ENCODE results near the gene CEP192. TPM values are rescaled to one million over a fixed set of nuclear protein-coding genes. Genes with fewer than 3 reads are reported as not detected.

Gene CEP192
- total RNA-seq, 1 donor from 2014 or later, result 13.9 TPM

DNA sequence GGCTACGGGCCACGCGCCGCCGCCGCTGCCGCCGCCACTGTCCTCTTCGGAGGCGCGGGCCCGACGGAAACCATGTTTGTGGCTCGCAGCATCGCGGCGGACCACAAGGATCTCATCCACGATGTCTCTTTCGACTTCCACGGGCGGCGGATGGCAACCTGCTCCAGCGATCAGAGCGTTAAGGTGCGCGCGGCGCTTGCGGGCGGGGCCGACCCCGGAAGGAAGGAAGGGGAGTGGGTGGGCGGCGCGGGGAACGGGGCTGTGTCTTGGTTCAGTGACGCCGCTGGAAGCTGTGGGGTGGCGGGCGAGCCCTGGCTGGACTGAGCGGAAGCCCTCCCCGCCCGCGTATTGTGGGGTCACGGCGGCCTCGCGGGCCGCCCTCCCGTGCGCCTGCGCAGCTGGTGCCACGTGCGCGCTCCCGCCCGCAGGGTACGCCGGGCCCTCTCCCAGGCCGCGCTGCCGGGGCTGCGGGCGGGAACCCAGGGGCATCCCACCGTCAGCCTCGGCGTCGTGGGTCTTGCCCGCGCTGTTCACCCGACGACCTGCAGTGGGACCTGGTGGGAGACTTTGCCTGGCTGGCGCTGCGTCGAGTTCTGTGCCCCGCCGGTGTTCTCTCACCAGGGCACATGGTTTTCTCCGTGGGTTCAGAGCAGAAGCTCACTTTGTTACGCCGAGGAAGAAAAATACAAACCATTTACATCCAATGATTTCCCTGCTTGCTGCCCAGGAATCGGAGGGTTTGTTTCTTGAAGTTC, 42.9 kb upstream of the CEP192 start:
- TF ChIP-seq EZH2 (IDR thresholded peaks at IDR 0.05; ENCODE audit: insufficient read depth, low read length), result no peak
- TF ChIP-seq, protein P1, sequence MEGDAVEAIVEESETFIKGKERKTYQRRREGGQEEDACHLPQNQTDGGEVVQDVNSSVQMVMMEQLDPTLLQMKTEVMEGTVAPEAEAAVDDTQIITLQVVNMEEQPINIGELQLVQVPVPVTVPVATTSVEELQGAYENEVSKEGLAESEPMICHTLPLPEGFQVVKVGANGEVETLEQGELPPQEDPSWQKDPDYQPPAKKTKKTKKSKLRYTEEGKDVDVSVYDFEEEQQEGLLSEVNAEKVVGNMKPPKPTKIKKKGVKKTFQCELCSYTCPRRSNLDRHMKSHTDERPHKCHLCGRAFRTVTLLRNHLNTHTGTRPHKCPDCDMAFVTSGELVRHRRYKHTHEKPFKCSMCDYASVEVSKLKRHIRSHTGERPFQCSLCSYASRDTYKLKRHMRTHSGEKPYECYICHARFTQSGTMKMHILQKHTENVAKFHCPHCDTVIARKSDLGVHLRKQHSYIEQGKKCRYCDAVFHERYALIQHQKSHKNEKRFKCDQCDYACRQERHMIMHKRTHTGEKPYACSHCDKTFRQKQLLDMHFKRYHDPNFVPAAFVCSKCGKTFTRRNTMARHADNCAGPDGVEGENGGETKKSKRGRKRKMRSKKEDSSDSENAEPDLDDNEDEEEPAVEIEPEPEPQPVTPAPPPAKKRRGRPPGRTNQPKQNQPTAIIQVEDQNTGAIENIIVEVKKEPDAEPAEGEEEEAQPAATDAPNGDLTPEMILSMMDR (IDR thresholded peaks at IDR 0.05; ENCODE audit: insufficient read depth, low read depth, low read length), result no peak
- Histone ChIP-seq H2AFZ (ENCODE audit: low read depth, low read length) (peak overlapping the region; percentile 97), H3K27me3 (ENCODE audit: insufficient read depth, low read length) (no peaks in the 10 kb centered on the region), H3K27ac (ENCODE audit: low read depth, low read length) (peak overlapping the region; percentile 84), H3K36me3 (ENCODE audit: insufficient read depth, low read length) (peaks cover 7% of the 10 kb centered on the region), H3K79me2 (ENCODE audit: insufficient read depth, low read length) (peaks cover 40% of the 10 kb centered on the region), H3K9ac (ENCODE audit: low read length) (peak overlapping the region; percentile 88), H3K4me3 (ENCODE audit: insufficient read depth, low read depth, low read length) (peak overlapping the region; percentile 60), H3K4me1 (ENCODE audit: insufficient read depth, low read length) (peaks cover 13% of the 10 kb centered on the region), H3K9me3 (ENCODE audit: insufficient read depth, low read depth, low read length) (no peaks in the 10 kb centered on the region), H3K4me2 (ENCODE audit: low read length) (peak overlapping the region; percentile 90), H4K20me1 (ENCODE audit: insufficient read depth, low read length) (no peaks in the 10 kb centered on the region)
- H3K27ac Mint-ChIP-seq (ENCODE audit: unreplicated experiment), result peak overlapping the region; percentile 68
- peaks cover 8% of the 10 kb centered on the region for H3K4me1 Mint-ChIP-seq (ENCODE audit: low read depth, unreplicated experiment)
- H3K27me3 Mint-ChIP-seq (ENCODE audit: low read depth, unreplicated experiment), result no peaks in the 10 kb centered on the region
- DNase-seq (ENCODE audit: low read depth), result peak; percentile 89
- peaks cover 9% of the 10 kb centered on the region for H3K36me3 Mint-ChIP-seq (ENCODE audit: low read depth, unreplicated experiment)
- H3K9me3 Mint-ChIP-seq (ENCODE audit: unreplicated experiment), result no peaks in the 10 kb centered on the region
- H3K4me3 Mint-ChIP-seq (ENCODE audit: unreplicated experiment), result peak overlapping the region; percentile 92
- FAIRE-seq, result no peak

DNA sequence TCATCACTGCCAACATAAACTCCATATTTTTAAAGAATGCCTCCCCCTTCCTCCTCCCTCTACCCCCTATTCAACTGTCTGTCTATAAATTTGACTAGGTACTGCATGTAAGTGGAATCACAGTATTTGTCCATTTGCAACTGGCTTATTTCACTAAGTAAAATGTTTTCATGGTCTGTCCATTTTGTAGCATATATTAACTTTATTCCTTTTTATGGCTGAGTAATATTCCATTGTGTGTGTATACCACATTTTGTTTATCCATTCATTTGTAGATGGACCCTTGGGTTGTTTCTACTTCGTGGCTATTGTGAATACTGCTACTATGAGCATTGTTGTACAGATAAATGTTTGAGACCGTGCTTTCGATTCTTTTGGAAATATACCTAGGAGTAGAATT, 32.7 kb upstream of the CEP192 start:
- no peaks in the 10 kb centered on the region for H3K9me3 ChIP-seq (ENCODE audit: insufficient read depth, low read depth, low read length)
- H3K4me1 Mint-ChIP-seq (ENCODE audit: low read depth, unreplicated experiment), result no peaks in the 10 kb centered on the region
- H3K27me3 Mint-ChIP-seq (ENCODE audit: low read depth, unreplicated experiment), result no peaks in the 10 kb centered on the region
- TF ChIP-seq, protein P1 (IDR thresholded peaks at IDR 0.05; ENCODE audit: insufficient read depth, low read depth, low read length), result no peak
- no peak for TF ChIP-seq EZH2 (IDR thresholded peaks at IDR 0.05; ENCODE audit: insufficient read depth, low read length)
- peaks cover 12% of the 10 kb centered on the region for H3K36me3 ChIP-seq (ENCODE audit: insufficient read depth, low read length)
- H2AFZ ChIP-seq (ENCODE audit: low read depth, low read length), result no peak overlapping the region
- FAIRE-seq (no peak), DNase-seq (ENCODE audit: low read depth) (no peak)
- H3K9ac ChIP-seq (ENCODE audit: low read length), result no peak overlapping the region
- no peak overlapping the region for H3K4me3 ChIP-seq (ENCODE audit: insufficient read depth, low read depth, low read length)
- no peak overlapping the region for H3K4me2 ChIP-seq (ENCODE audit: low read length)
- H3K27ac Mint-ChIP-seq (ENCODE audit: unreplicated experiment), result no peak overlapping the region
- H3K36me3 Mint-ChIP-seq (ENCODE audit: low read depth, unreplicated experiment), result peaks cover 16% of the 10 kb centered on the region
- no peak overlapping the region for H3K27ac ChIP-seq (ENCODE audit: low read depth, low read length)
- H3K27me3 ChIP-seq (ENCODE audit: insufficient read depth, low read length), result no peaks in the 10 kb centered on the region
- H3K79me2 ChIP-seq (ENCODE audit: insufficient read depth, low read length), result peaks cover 39% of the 10 kb centered on the region
- H4K20me1 ChIP-seq (ENCODE audit: insufficient read depth, low read length), result peaks cover 19% of the 10 kb centered on the region
- H3K9me3 Mint-ChIP-seq (ENCODE audit: unreplicated experiment), result no peaks in the 10 kb centered on the region
- H3K4me1 ChIP-seq (ENCODE audit: insufficient read depth, low read length), result no peaks in the 10 kb centered on the region
- H3K4me3 Mint-ChIP-seq (ENCODE audit: unreplicated experiment), result no peak overlapping the region

DNA sequence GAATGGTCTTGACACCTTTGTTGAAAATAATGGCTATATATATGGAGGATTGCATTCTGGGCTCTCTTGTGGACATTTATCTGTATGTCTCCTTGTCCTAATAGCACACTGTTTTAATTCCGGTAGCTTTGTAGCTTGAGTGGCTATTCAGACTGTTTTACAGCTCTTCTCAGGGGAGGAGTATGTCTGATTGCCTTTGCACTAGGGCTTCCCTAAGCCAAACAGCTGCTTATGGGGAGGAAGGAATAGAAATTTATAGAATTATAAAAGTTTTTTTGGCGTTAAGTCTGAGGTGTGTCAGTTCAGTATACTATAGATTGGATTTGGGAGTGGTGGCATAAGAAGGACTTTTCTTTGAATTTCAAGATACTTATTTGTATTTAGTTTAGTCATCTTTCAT, 30.8 kb upstream of the CEP192 start:
- no peak overlapping the region for H2AFZ ChIP-seq (ENCODE audit: low read depth, low read length)
- no peak for DNase-seq (ENCODE audit: low read depth)
- H3K27me3 ChIP-seq (ENCODE audit: insufficient read depth, low read length), result no peaks in the 10 kb centered on the region
- peaks cover 39% of the 10 kb centered on the region for H3K79me2 ChIP-seq (ENCODE audit: insufficient read depth, low read length)
- no peaks in the 10 kb centered on the region for H3K9me3 ChIP-seq (ENCODE audit: insufficient read depth, low read depth, low read length)
- H3K4me3 ChIP-seq (ENCODE audit: insufficient read depth, low read depth, low read length), result no peak overlapping the region
- H3K36me3 ChIP-seq (ENCODE audit: insufficient read depth, low read length), result peaks cover 18% of the 10 kb centered on the region
- Mint-ChIP-seq H3K36me3 (ENCODE audit: low read depth, unreplicated experiment) (peaks cover 15% of the 10 kb centered on the region), H3K4me3 (ENCODE audit: unreplicated experiment) (no peak overlapping the region), H3K27me3 (ENCODE audit: low read depth, unreplicated experiment) (no peaks in the 10 kb centered on the region), H3K27ac (ENCODE audit: unreplicated experiment) (no peak overlapping the region), H3K9me3 (ENCODE audit: unreplicated experiment) (no peaks in the 10 kb centered on the region), H3K4me1 (ENCODE audit: low read depth, unreplicated experiment) (no peaks in the 10 kb centered on the region)
- H3K4me1 ChIP-seq (ENCODE audit: insufficient read depth, low read length), result no peaks in the 10 kb centered on the region
- no peak for FAIRE-seq
- H3K9ac ChIP-seq (ENCODE audit: low read length), result no peak overlapping the region
- no peak overlapping the region for H3K27ac ChIP-seq (ENCODE audit: low read depth, low read length)
- TF ChIP-seq, protein P1 (IDR thresholded peaks at IDR 0.05; ENCODE audit: insufficient read depth, low read depth, low read length), result no peak
- TF ChIP-seq EZH2 (IDR thresholded peaks at IDR 0.05; ENCODE audit: insufficient read depth, low read length), result no peak
- peaks cover 19% of the 10 kb centered on the region for H4K20me1 ChIP-seq (ENCODE audit: insufficient read depth, low read length)
- H3K4me2 ChIP-seq (ENCODE audit: low read length), result no peak overlapping the region
